ENCODE data around the gene PSME4. TPM values are rescaled to one million over a fixed set of nuclear protein-coding genes. Genes with fewer than 3 reads are reported as not detected.
A peak's percentile ranks its signal among the peaks of the same experiment; 100 is the strongest.

Gene PSME4
- total and polyA plus RNA-seq, 10 of the 15 experiments (the other 5 are each of a cell fraction or from before 2014, with no cell fraction given): 11.1 to 56.2 (median 32.1) TPM

GRCh38 chr2:54013996-54014395, 43.2 kb upstream of the PSME4 start:
- POLR2A ChIA-PET: no interaction called here
- in situ Hi-C loops (cut with MboI) (no loop called here), intact Hi-C loops (cut with micrococcal nuclease; ENCODE audit: unreplicated experiment) (no loop called here)
- Histone ChIP-seq H2AFZ (ENCODE audit: control insufficient read depth, low read depth, low read length) (no peak overlapping the region), H3K4me3 (no peak overlapping the region), H3K36me3 (ENCODE audit: control insufficient read depth in 2 of 2, insufficient read depth in 2 of 2, low read length in 1 of 2) (no peaks in the 10 kb centered on the region), H4K20me1 (ENCODE audit: control insufficient read depth, insufficient read depth) (no peaks in the 10 kb centered on the region), H3K9me3 (replicated peaks; ENCODE audit: control insufficient read depth, insufficient read depth, low read length) (no peaks in the 10 kb centered on the region), H3K27ac (ENCODE audit: control insufficient read depth, insufficient read depth) (no peak overlapping the region), H3K27me3 (replicated peaks in 1 of 2; ENCODE audit: control insufficient read depth in 2 of 2, insufficient read depth in 2 of 2, low read length in 1 of 2) (no peaks in the 10 kb centered on the region), H3K79me2 (ENCODE audit: control insufficient read depth, insufficient read depth, low read length) (no peaks in the 10 kb centered on the region), H3K9ac (ENCODE audit: control insufficient read depth, insufficient read depth, low read length) (no peak overlapping the region), H3K4me1 (ENCODE audit: control insufficient read depth, insufficient read depth, low read length) (peaks cover 5% of the 10 kb centered on the region), H3K4me2 (ENCODE audit: control insufficient read depth, insufficient read depth) (peak overlapping the region; percentile 38)
- TF ChIP-seq HDGF (IDR thresholded peaks at IDR 0.05) (no peak), KLF5 (IDR thresholded peaks at IDR 0.05; ENCODE audit: partially characterized antibody) (no peak), RUNX3 (IDR thresholded peaks at IDR 0.05; ENCODE audit: low read length) (peak; percentile 33; the same call in 1 of the 2 replicates)
- SMC1A ChIA-PET (ENCODE audit: uncharacterized antibody, unreplicated experiment): no interaction called here
- RAD21 ChIA-PET (ENCODE audit: unreplicated experiment): no interaction called here
- no TSS peak for BruUV-seq (replicated peaks)
- CTCF ChIA-PET: no interaction called here
- no peak for DNase-seq (ENCODE audit: low read depth, low spot score)
- no peak for FAIRE-seq
- ATAC-seq: no peak
- 17% methylated on average over 6 of the region's 6 CpGs for WGBS (ENCODE audit: insufficient coverage, insufficient replicate concordance, low lambda C conversion rate, missing lambda C conversion rate)

GRCh38 chr2:54012538-54013141, 41.8 kb upstream of the PSME4 start:
- Histone ChIP-seq H3K4me3 (no peak overlapping the region), H3K79me2 (ENCODE audit: control insufficient read depth, insufficient read depth, low read length) (no peaks in the 10 kb centered on the region), H3K9ac (ENCODE audit: control insufficient read depth, insufficient read depth, low read length) (no peak overlapping the region), H3K4me2 (ENCODE audit: control insufficient read depth, insufficient read depth) (no peak overlapping the region), H2AFZ (ENCODE audit: control insufficient read depth, low read depth, low read length) (no peak overlapping the region), H4K20me1 (ENCODE audit: control insufficient read depth, insufficient read depth) (no peaks in the 10 kb centered on the region), H3K27ac (ENCODE audit: control insufficient read depth, insufficient read depth) (no peak overlapping the region), H3K27me3 (replicated peaks in 1 of 2; ENCODE audit: control insufficient read depth in 2 of 2, insufficient read depth in 2 of 2, low read length in 1 of 2) (no peaks in the 10 kb centered on the region), H3K36me3 (ENCODE audit: control insufficient read depth in 2 of 2, insufficient read depth in 2 of 2, low read length in 1 of 2) (no peaks in the 10 kb centered on the region), H3K9me3 (replicated peaks; ENCODE audit: control insufficient read depth, insufficient read depth, low read length) (no peaks in the 10 kb centered on the region), H3K4me1 (ENCODE audit: control insufficient read depth, insufficient read depth, low read length) (peaks cover 5% of the 10 kb centered on the region)
- in situ Hi-C loops (cut with MboI) (no loop called here), intact Hi-C loops (cut with micrococcal nuclease; ENCODE audit: unreplicated experiment) (no loop called here)
- 90% methylated on average over 11 of the region's 11 CpGs for WGBS (ENCODE audit: insufficient coverage, insufficient replicate concordance, low lambda C conversion rate, missing lambda C conversion rate)
- ChIA-PET CTCF (no interaction called here), POLR2A (interaction anchor here (0.8 kb wide), 1 partner anchor 54 kb away, joined by 5 read pairs; no protein-coding TSS in a partner anchor), SMC1A (ENCODE audit: uncharacterized antibody, unreplicated experiment) (no interaction called here), RAD21 (ENCODE audit: unreplicated experiment) (interaction anchor here (0.7 kb wide), 1 partner anchor 95 kb away, joined by 3 read pairs; no protein-coding TSS in a partner anchor)
- no TSS peak for BruUV-seq (replicated peaks)
- DNase-seq (ENCODE audit: low read depth, low spot score) (no peak), ATAC-seq (no peak), FAIRE-seq (no peak)
- TF ChIP-seq IRF5 (IDR thresholded peaks at IDR 0.05; ENCODE audit: borderline replicate concordance) (no peak), NFXL1 (IDR thresholded peaks at IDR 0.05; ENCODE audit: borderline replicate concordance) (no peak), CBFB (IDR thresholded peaks at IDR 0.05; ENCODE audit: low read depth) (no peak), POU2F2 (IDR thresholded peaks at IDR 0.05; ENCODE audit: borderline replicate concordance, low read depth, low read length) (no peak), RCOR1 (conservative IDR thresholded peaks at IDR 0.05; ENCODE audit: low read depth, low read length) (no peak), TBL1XR1 (IDR thresholded peaks at IDR 0.05; ENCODE audit: low read depth, low read length) (no peak)

All from GM12878 (cell line).